NT2/D1 (cell line): ENCODE results near the gene CLMN.

Experiments
- SUZ12 ChIP-seq: IDR thresholded peaks from 2 replicates; pipeline ENCODE4 v1.6.1; 2011; ENCODE audit not compliant: insufficient read length, insufficient read depth; ENCODE audit errors: extremely low read depth
- YY1 ChIP-seq: IDR thresholded peaks from 2 replicates; pipeline ENCODE4 v1.6.1; 2011; ENCODE audit not compliant: insufficient read length, insufficient read depth
- ZNF274 ChIP-seq: IDR thresholded peaks from 2 replicates; pipeline ENCODE4 v1.6.1; 2011; ENCODE audit warnings: mild to moderate bottlenecking, low read depth, low read length

- TF ChIP-seq ZNF274, result no peak
- TF ChIP-seq YY1, result no peak
- no peak for TF ChIP-seq SUZ12
Measured at GRCh38 chr14:95337041-95337595, 17.4 kb upstream of the CLMN start.
